WI38 (cell line): ENCODE data around the gene CLNS1A.

Experiments
- H3K4me3 ChIP-seq: 2 replicates; pipeline ENCODE4 v1.5.1; 2011; ENCODE audit warnings: low read depth, mild to moderate bottlenecking, control low read depth, low read length
- CTCF ChIP-seq: IDR thresholded peaks from 2 replicates; pipeline ENCODE4 v1.5.1; 2012; ENCODE audit warnings: low read depth, mild to moderate bottlenecking, control low read depth, low read length

The CLNS1A gene

GRCh38 chr11:77569676-77570070 lies 67.9 kb downstream of the CLNS1A start:
- no peak for TF ChIP-seq CTCF
- no peak overlapping the region for H3K4me3 ChIP-seq

- TF ChIP-seq CTCF: no peak
- H3K4me3 ChIP-seq: no peak overlapping the region
Measured at GRCh38 chr11:77568916-77569675, 68.5 kb downstream of the CLNS1A start.

GRCh38 chr11:77568306-77568705 lies 69.3 kb downstream of the CLNS1A start:
- no peak for TF ChIP-seq CTCF
- no peak overlapping the region for H3K4me3 ChIP-seq
